ENCODE measurements around the gene FMNL3.

GRCh38 chr12:49647827-49648711 is 59.1 kb downstream of the FMNL3 start:
- no peak for TF ChIP-seq POLR2A (IDR thresholded peaks at IDR 0.05; ENCODE audit: low read depth, low read length)
- TF ChIP-seq POLR2AphosphoS5 (IDR thresholded peaks at IDR 0.05; ENCODE audit: low read depth, low read length), result no peak
- no peak for TF ChIP-seq TAF1 (IDR thresholded peaks at IDR 0.05; ENCODE audit: borderline replicate concordance, low read depth, low read length)

All from GM12892 (cell line).